Measurements from ENCODE around the gene FLCN.
A peak's percentile ranks its signal among the peaks of the same experiment; 100 is the strongest.

The FLCN gene

DNA sequence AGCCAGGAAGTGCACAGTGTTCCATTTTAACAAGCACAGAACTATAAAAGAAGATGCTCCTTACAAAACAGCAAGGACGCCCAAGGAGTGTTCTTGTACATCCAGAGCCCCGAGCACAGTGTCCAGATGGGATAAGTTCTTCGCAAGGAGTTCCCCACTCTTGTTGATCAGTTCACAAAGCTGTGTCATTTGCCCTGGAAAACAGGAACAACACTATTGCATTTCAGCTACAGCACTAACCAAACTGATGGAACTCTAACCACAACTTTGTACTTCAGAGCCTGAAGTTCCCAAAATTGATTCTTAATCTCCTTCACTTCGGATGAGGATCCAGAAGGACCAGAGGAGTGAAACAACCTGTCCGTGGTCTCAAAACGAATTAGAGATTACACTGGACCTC, 39.0 kb upstream of the FLCN start (continued):
- TF ChIP-seq, protein P1, sequence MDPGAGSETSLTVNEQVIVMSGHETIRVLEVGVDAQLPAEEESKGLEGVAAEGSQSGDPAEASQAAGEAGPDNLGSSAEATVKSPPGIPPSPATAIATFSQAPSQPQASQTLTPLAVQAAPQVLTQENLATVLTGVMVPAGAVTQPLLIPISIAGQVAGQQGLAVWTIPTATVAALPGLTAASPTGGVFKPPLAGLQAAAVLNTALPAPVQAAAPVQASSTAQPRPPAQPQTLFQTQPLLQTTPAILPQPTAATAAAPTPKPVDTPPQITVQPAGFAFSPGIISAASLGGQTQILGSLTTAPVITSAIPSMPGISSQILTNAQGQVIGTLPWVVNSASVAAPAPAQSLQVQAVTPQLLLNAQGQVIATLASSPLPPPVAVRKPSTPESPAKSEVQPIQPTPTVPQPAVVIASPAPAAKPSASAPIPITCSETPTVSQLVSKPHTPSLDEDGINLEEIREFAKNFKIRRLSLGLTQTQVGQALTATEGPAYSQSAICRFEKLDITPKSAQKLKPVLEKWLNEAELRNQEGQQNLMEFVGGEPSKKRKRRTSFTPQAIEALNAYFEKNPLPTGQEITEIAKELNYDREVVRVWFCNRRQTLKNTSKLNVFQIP (CRISPR knock-in tag; IDR thresholded peaks at IDR 0.05; ENCODE audit: borderline replicate concordance, low read depth): no peak
- TF ChIP-seq, protein P2, sequence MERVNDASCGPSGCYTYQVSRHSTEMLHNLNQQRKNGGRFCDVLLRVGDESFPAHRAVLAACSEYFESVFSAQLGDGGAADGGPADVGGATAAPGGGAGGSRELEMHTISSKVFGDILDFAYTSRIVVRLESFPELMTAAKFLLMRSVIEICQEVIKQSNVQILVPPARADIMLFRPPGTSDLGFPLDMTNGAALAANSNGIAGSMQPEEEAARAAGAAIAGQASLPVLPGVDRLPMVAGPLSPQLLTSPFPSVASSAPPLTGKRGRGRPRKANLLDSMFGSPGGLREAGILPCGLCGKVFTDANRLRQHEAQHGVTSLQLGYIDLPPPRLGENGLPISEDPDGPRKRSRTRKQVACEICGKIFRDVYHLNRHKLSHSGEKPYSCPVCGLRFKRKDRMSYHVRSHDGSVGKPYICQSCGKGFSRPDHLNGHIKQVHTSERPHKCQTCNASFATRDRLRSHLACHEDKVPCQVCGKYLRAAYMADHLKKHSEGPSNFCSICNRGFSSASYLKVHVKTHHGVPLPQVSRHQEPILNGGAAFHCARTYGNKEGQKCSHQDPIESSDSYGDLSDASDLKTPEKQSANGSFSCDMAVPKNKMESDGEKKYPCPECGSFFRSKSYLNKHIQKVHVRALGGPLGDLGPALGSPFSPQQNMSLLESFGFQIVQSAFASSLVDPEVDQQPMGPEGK (CRISPR knock-in tag; IDR thresholded peaks at IDR 0.05; ENCODE audit: borderline replicate concordance): no peak
- TF ChIP-seq SNAI2 (CRISPR knock-in tag; IDR thresholded peaks at IDR 0.05) (no peak), TCF4 (CRISPR knock-in tag; IDR thresholded peaks at IDR 0.05; ENCODE audit: borderline replicate concordance) (no peak), TOX (CRISPR knock-in tag; IDR thresholded peaks at IDR 0.05; ENCODE audit: borderline replicate concordance) (no peak), ARNTL (CRISPR knock-in tag; IDR thresholded peaks at IDR 0.05; ENCODE audit: borderline replicate concordance, low read depth) (no peak), ZFP30 (CRISPR knock-in tag; IDR thresholded peaks at IDR 0.05) (no peak), RARB (CRISPR knock-in tag; IDR thresholded peaks at IDR 0.05) (no peak), CSDC2 (CRISPR knock-in tag; IDR thresholded peaks at IDR 0.05) (no peak)

DNA sequence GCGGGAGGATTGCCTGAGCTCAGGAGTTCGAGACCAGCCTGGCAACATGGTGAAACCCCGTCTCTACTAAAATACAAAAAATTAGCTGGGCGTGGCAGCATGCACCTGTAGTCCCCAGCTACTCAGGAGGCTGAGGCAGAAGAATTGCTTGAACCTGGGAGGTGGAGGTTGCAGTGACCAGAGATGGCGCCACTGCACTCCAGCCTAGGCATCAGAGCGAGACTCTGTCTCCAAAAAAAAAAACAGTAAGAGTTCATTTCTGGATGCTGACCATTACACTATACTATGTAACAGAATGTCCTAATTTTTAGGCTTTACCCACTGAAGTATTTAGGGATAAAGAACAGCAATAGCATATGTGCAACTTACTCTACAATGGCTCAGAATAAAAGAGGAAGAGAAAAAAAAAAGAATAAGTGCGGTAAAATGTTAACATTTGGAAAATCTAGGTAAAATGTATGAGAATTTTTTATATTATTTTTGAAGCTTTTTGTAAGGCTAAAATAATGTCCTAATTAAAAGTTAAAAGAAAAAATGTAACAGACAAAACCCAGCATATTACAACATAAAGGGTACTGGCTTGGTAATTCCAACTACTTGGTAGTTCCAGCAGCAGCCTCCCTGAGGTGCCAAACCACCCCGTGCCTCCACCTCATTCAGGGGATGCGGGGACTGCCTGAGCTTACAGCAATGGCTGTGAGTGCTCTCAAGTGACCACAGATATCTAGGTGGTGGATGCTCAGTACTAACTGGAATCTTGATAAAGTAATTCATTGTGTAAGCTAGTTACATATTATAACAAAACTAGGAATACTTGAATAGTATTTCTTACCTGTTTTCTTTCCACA, 33.2 kb upstream of the FLCN start:
- ATAC-seq: peak; percentile 49; the same call in 1 of the 3 replicates

DNA sequence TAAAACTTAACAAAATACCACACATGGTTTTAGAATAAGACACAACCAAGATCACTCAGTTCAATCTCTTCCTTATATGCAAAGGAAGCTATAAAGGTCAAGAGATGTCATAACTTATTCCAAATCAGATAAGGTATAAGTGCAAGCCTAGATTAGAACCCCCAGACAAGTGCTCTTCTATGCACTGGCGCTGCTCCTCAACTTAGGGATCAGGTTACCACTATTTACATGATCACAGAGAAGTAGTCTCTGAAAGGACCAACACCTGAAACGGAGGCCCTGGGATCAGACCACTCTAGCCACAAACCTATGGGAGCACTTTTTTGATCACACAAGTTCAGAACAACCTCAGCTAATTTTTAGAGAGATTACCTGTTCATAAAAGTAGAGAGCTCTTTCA, 27.5 kb upstream of the FLCN start:
- ATAC-seq: no peak
- TF ChIP-seq ZNF8 (CRISPR knock-in tag; IDR thresholded peaks at IDR 0.05) (no peak), ZC3H10 (CRISPR knock-in tag; IDR thresholded peaks at IDR 0.05) (no peak), OSR1 (CRISPR knock-in tag; IDR thresholded peaks at IDR 0.05) (no peak), RARB (CRISPR knock-in tag; IDR thresholded peaks at IDR 0.05) (no peak), ESRRG (CRISPR knock-in tag; IDR thresholded peaks at IDR 0.05) (no peak), TOX (CRISPR knock-in tag; IDR thresholded peaks at IDR 0.05; ENCODE audit: borderline replicate concordance) (no peak), ZFP3 (CRISPR knock-in tag; IDR thresholded peaks at IDR 0.05) (no peak), SNAI2 (CRISPR knock-in tag; IDR thresholded peaks at IDR 0.05) (no peak), GLIS3 (CRISPR knock-in tag; IDR thresholded peaks at IDR 0.05) (no peak), CSDC2 (CRISPR knock-in tag; IDR thresholded peaks at IDR 0.05) (no peak), ZFP30 (CRISPR knock-in tag; IDR thresholded peaks at IDR 0.05) (no peak), ZNF565 (CRISPR knock-in tag; conservative IDR thresholded peaks at IDR 0.05; ENCODE audit: low read depth) (no peak), TCF4 (CRISPR knock-in tag; IDR thresholded peaks at IDR 0.05; ENCODE audit: borderline replicate concordance) (no peak), ARNTL (CRISPR knock-in tag; IDR thresholded peaks at IDR 0.05; ENCODE audit: borderline replicate concordance, low read depth) (no peak), ISL1 (CRISPR knock-in tag; IDR thresholded peaks at IDR 0.05) (no peak)
- TF ChIP-seq, protein P3, sequence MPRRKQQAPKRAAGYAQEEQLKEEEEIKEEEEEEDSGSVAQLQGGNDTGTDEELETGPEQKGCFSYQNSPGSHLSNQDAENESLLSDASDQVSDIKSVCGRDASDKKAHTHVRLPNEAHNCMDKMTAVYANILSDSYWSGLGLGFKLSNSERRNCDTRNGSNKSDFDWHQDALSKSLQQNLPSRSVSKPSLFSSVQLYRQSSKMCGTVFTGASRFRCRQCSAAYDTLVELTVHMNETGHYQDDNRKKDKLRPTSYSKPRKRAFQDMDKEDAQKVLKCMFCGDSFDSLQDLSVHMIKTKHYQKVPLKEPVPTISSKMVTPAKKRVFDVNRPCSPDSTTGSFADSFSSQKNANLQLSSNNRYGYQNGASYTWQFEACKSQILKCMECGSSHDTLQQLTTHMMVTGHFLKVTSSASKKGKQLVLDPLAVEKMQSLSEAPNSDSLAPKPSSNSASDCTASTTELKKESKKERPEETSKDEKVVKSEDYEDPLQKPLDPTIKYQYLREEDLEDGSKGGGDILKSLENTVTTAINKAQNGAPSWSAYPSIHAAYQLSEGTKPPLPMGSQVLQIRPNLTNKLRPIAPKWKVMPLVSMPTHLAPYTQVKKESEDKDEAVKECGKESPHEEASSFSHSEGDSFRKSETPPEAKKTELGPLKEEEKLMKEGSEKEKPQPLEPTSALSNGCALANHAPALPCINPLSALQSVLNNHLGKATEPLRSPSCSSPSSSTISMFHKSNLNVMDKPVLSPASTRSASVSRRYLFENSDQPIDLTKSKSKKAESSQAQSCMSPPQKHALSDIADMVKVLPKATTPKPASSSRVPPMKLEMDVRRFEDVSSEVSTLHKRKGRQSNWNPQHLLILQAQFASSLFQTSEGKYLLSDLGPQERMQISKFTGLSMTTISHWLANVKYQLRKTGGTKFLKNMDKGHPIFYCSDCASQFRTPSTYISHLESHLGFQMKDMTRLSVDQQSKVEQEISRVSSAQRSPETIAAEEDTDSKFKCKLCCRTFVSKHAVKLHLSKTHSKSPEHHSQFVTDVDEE (CRISPR knock-in tag; IDR thresholded peaks at IDR 0.05): no peak
- TF ChIP-seq, protein P1 (CRISPR knock-in tag; IDR thresholded peaks at IDR 0.05; ENCODE audit: borderline replicate concordance, low read depth): no peak
- TF ChIP-seq, protein P4, sequence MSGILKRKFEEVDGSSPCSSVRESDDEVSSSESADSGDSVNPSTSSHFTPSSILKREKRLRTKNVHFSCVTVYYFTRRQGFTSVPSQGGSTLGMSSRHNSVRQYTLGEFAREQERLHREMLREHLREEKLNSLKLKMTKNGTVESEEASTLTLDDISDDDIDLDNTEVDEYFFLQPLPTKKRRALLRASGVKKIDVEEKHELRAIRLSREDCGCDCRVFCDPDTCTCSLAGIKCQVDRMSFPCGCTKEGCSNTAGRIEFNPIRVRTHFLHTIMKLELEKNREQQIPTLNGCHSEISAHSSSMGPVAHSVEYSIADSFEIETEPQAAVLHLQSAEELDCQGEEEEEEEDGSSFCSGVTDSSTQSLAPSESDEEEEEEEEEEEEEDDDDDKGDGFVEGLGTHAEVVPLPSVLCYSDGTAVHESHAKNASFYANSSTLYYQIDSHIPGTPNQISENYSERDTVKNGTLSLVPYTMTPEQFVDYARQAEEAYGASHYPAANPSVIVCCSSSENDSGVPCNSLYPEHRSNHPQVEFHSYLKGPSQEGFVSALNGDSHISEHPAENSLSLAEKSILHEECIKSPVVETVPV (CRISPR knock-in tag; IDR thresholded peaks at IDR 0.05): no peak
- TF ChIP-seq, protein P5, sequence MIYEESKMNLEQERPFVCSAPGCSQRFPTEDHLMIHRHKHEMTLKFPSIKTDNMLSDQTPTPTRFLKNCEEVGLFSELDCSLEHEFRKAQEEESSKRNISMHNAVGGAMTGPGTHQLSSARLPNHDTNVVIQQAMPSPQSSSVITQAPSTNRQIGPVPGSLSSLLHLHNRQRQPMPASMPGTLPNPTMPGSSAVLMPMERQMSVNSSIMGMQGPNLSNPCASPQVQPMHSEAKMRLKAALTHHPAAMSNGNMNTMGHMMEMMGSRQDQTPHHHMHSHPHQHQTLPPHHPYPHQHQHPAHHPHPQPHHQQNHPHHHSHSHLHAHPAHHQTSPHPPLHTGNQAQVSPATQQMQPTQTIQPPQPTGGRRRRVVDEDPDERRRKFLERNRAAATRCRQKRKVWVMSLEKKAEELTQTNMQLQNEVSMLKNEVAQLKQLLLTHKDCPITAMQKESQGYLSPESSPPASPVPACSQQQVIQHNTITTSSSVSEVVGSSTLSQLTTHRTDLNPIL (CRISPR knock-in tag; IDR thresholded peaks at IDR 0.05; ENCODE audit: low read depth): no peak

More for the DNA sequence above, 33.2 kb upstream of the FLCN start:
- TF ChIP-seq ZNF565 (CRISPR knock-in tag; conservative IDR thresholded peaks at IDR 0.05; ENCODE audit: low read depth) (no peak), PPARA (CRISPR knock-in tag; IDR thresholded peaks at IDR 0.05; ENCODE audit: borderline replicate concordance) (no peak), SNAI2 (CRISPR knock-in tag; IDR thresholded peaks at IDR 0.05) (no peak), TOX (CRISPR knock-in tag; IDR thresholded peaks at IDR 0.05; ENCODE audit: borderline replicate concordance) (no peak), GLIS3 (CRISPR knock-in tag; IDR thresholded peaks at IDR 0.05) (no peak), ZC3H10 (CRISPR knock-in tag; IDR thresholded peaks at IDR 0.05) (no peak), ZFP30 (CRISPR knock-in tag; IDR thresholded peaks at IDR 0.05) (no peak)
- TF ChIP-seq, protein P2 (CRISPR knock-in tag; IDR thresholded peaks at IDR 0.05; ENCODE audit: borderline replicate concordance): no peak
